ENCODE data around the gene LCP2.

The LCP2 gene

DNA sequence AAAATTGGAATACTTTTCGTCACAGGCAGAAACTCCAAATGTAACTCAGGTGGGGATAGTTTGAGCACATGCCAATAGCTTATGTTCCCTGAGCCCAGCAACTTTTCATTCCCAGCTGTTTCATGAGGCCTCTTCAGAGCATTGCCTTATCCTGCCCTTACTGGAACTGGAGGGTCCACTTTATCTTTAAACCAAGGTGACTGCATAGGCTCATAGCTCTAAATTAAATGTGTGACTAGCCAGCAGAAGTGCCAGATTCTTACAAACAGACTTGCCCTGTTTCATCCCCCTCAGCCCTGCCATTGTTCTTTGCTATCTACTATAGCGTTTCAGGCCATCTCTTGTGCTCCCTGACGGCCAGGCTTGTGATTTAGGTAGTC, 8.1 kb upstream of the LCP2 start:
- TF ChIP-seq, protein P1, sequence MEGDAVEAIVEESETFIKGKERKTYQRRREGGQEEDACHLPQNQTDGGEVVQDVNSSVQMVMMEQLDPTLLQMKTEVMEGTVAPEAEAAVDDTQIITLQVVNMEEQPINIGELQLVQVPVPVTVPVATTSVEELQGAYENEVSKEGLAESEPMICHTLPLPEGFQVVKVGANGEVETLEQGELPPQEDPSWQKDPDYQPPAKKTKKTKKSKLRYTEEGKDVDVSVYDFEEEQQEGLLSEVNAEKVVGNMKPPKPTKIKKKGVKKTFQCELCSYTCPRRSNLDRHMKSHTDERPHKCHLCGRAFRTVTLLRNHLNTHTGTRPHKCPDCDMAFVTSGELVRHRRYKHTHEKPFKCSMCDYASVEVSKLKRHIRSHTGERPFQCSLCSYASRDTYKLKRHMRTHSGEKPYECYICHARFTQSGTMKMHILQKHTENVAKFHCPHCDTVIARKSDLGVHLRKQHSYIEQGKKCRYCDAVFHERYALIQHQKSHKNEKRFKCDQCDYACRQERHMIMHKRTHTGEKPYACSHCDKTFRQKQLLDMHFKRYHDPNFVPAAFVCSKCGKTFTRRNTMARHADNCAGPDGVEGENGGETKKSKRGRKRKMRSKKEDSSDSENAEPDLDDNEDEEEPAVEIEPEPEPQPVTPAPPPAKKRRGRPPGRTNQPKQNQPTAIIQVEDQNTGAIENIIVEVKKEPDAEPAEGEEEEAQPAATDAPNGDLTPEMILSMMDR (IDR thresholded peaks at IDR 0.05; ENCODE audit: borderline replicate concordance, insufficient read depth, low read depth, low read length): no peak
- H3K4me3 ChIP-seq (ENCODE audit: low read depth, low read length): no peak overlapping the region

GRCh38 chr5:170305016-170305645, 7.6 kb upstream of the LCP2 start:
- TF ChIP-seq, protein P1 (IDR thresholded peaks at IDR 0.05; ENCODE audit: borderline replicate concordance, insufficient read depth, low read depth, low read length): no peak

GRCh38 chr5:170303549-170303948, 6.0 kb upstream of the LCP2 start:
- H3K4me3 ChIP-seq (ENCODE audit: low read depth, low read length): no peak overlapping the region
- TF ChIP-seq, protein P1 (IDR thresholded peaks at IDR 0.05; ENCODE audit: borderline replicate concordance, insufficient read depth, low read depth, low read length): no peak

More at GRCh38 chr5:170305016-170305645, 7.6 kb upstream of the LCP2 start:
- H3K4me3 ChIP-seq (ENCODE audit: low read depth, low read length): no peak overlapping the region

GRCh38 chr5:170302653-170303501, 5.3 kb upstream of the LCP2 start:
- no peak overlapping the region for H3K4me3 ChIP-seq (ENCODE audit: low read depth, low read length)
- TF ChIP-seq, protein P1 (IDR thresholded peaks at IDR 0.05; ENCODE audit: borderline replicate concordance, insufficient read depth, low read depth, low read length): no peak

DNA sequence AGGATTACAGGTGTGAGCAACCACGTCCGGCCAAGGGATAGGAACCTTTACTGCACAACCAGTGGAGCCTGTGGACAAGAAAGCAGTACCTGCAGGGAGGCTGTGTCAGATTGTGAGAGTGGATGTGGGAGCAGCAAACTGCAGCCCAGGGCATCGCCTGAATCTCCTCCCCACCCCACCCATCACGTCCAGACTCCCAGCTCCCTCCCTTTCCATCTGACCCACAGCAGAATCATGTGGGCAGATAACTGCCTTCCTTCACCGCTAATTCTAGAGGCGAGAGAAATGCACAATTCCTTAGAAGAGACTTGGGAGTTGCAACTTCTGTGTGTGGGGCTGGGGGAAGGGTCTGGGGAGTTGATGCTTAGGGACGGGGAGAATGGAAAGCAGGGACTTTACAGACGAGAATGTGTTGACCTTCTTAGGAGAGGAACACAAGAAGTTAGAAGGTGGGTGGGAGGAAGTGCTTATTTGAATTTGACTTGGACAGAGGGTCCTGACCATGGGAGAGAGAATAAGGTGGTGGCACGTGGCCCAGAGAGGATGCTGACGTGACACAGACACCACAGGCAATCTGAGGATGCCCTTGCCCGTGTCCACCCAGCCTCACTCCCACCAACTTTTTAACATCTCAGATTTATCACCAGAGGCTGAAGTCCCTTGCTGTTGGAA, 4.5 kb upstream of the LCP2 start:
- H3K4me3 ChIP-seq (ENCODE audit: low read depth, low read length): no peak overlapping the region
- TF ChIP-seq, protein P1 (IDR thresholded peaks at IDR 0.05; ENCODE audit: borderline replicate concordance, insufficient read depth, low read depth, low read length): no peak

GRCh38 chr5:170301149-170301548, 3.6 kb upstream of the LCP2 start:
- H3K4me3 ChIP-seq (ENCODE audit: low read depth, low read length): no peak overlapping the region
- TF ChIP-seq, protein P1 (IDR thresholded peaks at IDR 0.05; ENCODE audit: borderline replicate concordance, insufficient read depth, low read depth, low read length): no peak
